Measurements from ENCODE around the gene TANK.

- TF ChIP-seq EZH2 (IDR thresholded peaks at IDR 0.05; ENCODE audit: low read depth, unreplicated experiment) (no peak), POLR2AphosphoS5 (IDR thresholded peaks at IDR 0.05; ENCODE audit: low read depth) (no peak), CREB1 (CRISPR knock-in tag; IDR thresholded peaks at IDR 0.05; ENCODE audit: low read depth) (no peak), ZNF114 (CRISPR knock-in tag; IDR thresholded peaks at IDR 0.05) (no peak), EZH2phosphoT487 (IDR thresholded peaks at IDR 0.05; ENCODE audit: unreplicated experiment) (no peak), NANOG (IDR thresholded peaks at IDR 0.05; ENCODE audit: borderline replicate concordance) (no peak), STAT1 (IDR thresholded peaks at IDR 0.05; ENCODE audit: unreplicated experiment) (no peak), JUNB (IDR thresholded peaks at IDR 0.05; ENCODE audit: unreplicated experiment) (no peak), ZNF462 (CRISPR knock-in tag; IDR thresholded peaks at IDR 0.05) (no peak)
- TF ChIP-seq, protein P1, sequence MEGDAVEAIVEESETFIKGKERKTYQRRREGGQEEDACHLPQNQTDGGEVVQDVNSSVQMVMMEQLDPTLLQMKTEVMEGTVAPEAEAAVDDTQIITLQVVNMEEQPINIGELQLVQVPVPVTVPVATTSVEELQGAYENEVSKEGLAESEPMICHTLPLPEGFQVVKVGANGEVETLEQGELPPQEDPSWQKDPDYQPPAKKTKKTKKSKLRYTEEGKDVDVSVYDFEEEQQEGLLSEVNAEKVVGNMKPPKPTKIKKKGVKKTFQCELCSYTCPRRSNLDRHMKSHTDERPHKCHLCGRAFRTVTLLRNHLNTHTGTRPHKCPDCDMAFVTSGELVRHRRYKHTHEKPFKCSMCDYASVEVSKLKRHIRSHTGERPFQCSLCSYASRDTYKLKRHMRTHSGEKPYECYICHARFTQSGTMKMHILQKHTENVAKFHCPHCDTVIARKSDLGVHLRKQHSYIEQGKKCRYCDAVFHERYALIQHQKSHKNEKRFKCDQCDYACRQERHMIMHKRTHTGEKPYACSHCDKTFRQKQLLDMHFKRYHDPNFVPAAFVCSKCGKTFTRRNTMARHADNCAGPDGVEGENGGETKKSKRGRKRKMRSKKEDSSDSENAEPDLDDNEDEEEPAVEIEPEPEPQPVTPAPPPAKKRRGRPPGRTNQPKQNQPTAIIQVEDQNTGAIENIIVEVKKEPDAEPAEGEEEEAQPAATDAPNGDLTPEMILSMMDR (conservative IDR thresholded peaks at IDR 0.05; ENCODE audit: low read depth in 2 of 2) = no peak
- TF ChIP-seq, protein P2, sequence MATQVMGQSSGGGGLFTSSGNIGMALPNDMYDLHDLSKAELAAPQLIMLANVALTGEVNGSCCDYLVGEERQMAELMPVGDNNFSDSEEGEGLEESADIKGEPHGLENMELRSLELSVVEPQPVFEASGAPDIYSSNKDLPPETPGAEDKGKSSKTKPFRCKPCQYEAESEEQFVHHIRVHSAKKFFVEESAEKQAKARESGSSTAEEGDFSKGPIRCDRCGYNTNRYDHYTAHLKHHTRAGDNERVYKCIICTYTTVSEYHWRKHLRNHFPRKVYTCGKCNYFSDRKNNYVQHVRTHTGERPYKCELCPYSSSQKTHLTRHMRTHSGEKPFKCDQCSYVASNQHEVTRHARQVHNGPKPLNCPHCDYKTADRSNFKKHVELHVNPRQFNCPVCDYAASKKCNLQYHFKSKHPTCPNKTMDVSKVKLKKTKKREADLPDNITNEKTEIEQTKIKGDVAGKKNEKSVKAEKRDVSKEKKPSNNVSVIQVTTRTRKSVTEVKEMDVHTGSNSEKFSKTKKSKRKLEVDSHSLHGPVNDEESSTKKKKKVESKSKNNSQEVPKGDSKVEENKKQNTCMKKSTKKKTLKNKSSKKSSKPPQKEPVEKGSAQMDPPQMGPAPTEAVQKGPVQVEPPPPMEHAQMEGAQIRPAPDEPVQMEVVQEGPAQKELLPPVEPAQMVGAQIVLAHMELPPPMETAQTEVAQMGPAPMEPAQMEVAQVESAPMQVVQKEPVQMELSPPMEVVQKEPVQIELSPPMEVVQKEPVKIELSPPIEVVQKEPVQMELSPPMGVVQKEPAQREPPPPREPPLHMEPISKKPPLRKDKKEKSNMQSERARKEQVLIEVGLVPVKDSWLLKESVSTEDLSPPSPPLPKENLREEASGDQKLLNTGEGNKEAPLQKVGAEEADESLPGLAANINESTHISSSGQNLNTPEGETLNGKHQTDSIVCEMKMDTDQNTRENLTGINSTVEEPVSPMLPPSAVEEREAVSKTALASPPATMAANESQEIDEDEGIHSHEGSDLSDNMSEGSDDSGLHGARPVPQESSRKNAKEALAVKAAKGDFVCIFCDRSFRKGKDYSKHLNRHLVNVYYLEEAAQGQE (IDR thresholded peaks at IDR 0.05; ENCODE audit: unreplicated experiment) = no peak
- TF ChIP-seq, protein P3, sequence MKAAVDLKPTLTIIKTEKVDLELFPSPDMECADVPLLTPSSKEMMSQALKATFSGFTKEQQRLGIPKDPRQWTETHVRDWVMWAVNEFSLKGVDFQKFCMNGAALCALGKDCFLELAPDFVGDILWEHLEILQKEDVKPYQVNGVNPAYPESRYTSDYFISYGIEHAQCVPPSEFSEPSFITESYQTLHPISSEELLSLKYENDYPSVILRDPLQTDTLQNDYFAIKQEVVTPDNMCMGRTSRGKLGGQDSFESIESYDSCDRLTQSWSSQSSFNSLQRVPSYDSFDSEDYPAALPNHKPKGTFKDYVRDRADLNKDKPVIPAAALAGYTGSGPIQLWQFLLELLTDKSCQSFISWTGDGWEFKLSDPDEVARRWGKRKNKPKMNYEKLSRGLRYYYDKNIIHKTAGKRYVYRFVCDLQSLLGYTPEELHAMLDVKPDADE (IDR thresholded peaks at IDR 0.05) = no peak
Measured at GRCh38 chr2:161136696-161137324, 23.4 kb upstream of the TANK start.
